ENCODE results near the gene MFAP1.
A peak's percentile ranks its signal among the peaks of the same experiment; 100 is the strongest.

MFAP1 gene

GRCh38 chr15:43776101-43776717 is 48.3 kb downstream of the MFAP1 start:
- no peak for DNase-seq (ENCODE audit: low read depth)

GRCh38 chr15:43775411-43775965 is 49.0 kb downstream of the MFAP1 start:
- DNase-seq (ENCODE audit: low read depth) = no peak

- no peak for DNase-seq (ENCODE audit: low read depth)
These were observed 50.4 kb downstream of the MFAP1 start for GRCh38 chr15:43774062-43774461.

DNA sequence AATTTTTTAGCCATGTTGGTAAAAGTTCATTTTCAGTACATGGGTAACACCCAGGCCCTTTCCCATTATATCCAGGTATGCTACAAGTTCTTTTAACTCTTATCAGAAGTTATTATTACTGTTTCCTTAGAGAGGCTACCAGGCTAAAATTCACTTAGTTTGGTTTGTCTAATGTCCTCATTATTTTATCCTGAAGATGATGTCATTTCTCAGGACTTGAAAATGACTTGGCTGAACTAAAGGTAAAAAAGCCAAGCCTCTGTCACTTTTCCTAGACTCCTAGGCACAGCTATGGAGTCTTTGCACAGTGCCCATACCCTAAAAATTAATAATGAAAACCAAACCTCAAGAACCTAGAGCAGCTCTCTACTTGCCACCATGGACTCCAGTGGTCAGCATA is 51.9 kb downstream of the MFAP1 start:
- DNase-seq (ENCODE audit: low read depth) = no peak

- DNase-seq (ENCODE audit: low read depth) = no peak
These were observed 52.7 kb downstream of the MFAP1 start for GRCh38 chr15:43771816-43772215.

DNA sequence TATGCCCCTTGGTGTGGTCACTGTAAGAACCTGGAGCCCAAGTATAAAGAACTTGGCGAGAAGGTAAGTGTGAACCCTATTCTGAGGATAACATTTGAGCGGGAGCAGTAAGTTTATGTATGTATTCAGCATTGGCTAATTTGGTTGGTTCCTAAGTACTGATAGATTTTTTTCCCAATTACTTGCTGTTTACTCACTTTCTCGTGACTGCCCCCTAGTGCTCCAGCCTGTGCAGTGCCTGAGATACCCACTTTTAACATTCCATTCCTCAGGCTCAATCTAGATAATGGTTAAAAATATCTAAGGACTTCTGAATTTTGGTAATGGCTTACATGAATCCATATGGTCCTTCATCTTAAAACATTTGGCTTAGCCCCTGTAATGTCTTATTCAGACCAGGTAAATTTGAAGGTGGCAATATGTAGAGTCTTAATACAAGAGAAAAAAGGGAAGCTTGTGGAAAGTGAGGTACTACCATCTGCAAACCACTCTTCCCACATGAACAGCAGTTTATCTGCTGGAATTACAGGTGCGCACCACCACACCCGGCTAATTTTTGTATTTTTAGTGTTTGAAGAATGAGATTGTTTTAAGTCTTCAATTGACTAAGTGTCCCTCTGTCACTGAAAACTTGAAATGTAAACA is 54.8 kb downstream of the MFAP1 start:
- peak; percentile 46 for DNase-seq (ENCODE audit: low read depth)

- no peak for DNase-seq (ENCODE audit: low read depth)
These were observed 60.6 kb downstream of the MFAP1 start for GRCh38 chr15:43763819-43764446.

DNA sequence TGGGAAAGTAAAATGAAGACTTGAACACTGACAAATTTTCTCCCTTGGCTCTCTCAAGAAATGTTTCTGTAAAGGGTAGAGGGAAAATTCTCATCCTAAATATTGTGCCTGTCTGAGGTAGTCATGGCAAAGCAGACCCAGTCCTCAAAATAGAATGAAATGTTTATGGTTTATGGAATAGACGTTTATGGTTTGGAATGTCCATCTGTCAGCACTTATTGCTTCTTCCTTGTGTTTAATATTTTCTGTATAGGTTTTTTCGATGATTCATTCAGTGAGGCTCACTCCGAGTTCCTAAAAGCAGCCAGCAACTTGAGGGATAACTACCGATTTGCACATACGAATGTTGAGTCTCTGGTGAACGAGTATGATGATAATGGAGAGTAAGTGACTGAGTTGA is 61.7 kb downstream of the MFAP1 start:
- no peak for DNase-seq (ENCODE audit: low read depth)

Data from stimulated activated CD4-positive, alpha-beta T cell treated with anti-CD3 and anti-CD28 coated beads, Interleukin-2, amount 100 ng/mL, for 4 hours (primary cell).